GM23248 (cell line): ENCODE results near the gene RARA. TPM values are rescaled to one million over a fixed set of nuclear protein-coding genes. Genes with fewer than 3 reads are reported as not detected.

Experiments used
- DNase-seq: peaks from one replicate; pipeline ENCODE4 v3.0.0-alpha.2; 2015
- H2AFZ ChIP-seq: fragments of 200-600 bp; sonication (generic); 2 replicates; pipeline ENCODE4 v1.6.1; 2016; ENCODE audit warnings: antibody characterized with exemption
- H3F3A ChIP-seq: fragments of 200-600 bp; sonication (generic); 2 replicates; pipeline ENCODE4 v1.6.1; 2016; ENCODE audit warnings: mild to moderate bottlenecking, antibody characterized with exemption, mixed run types; ENCODE audit not compliant: insufficient read depth
- H3K27ac ChIP-seq: fragments of 200-600 bp; sonication (generic); 2 replicates; pipeline ENCODE4 v1.5.1; 2016; ENCODE audit warnings: mild to moderate bottlenecking
- H3K27me3 ChIP-seq: fragments of 200-600 bp; sonication (generic); replicated peaks from 2 replicates; pipeline ENCODE4 v1.6.1; 2016; ENCODE audit warnings: mild to moderate bottlenecking; ENCODE audit not compliant: insufficient read depth
- H3K36me3 ChIP-seq: fragments of 200-600 bp; sonication (generic); 2 replicates; pipeline ENCODE4 v1.6.1; 2016; ENCODE audit warnings: low read depth, mild to moderate bottlenecking
- H3K4me1 ChIP-seq: fragments of 200-600 bp; sonication (generic); 2 replicates; pipeline ENCODE4 v1.6.1; 2016; ENCODE audit warnings: mild to moderate bottlenecking; ENCODE audit not compliant: insufficient read depth
- H3K4me2 ChIP-seq: fragments of 200-600 bp; sonication (generic); one replicate; pipeline ENCODE4 v1.6.1; 2016; ENCODE audit warnings: mild to moderate bottlenecking; ENCODE audit not compliant: unreplicated experiment
- H3K4me3 ChIP-seq: fragments of 200-600 bp; sonication (generic); 2 replicates; pipeline ENCODE4 v1.5.1; 2016; ENCODE audit warnings: mild to moderate bottlenecking
- H3K79me2 ChIP-seq: fragments of 200-600 bp; sonication (generic); 2 replicates; pipeline ENCODE4 v1.6.1; 2016; ENCODE audit warnings: mild to moderate bottlenecking; ENCODE audit not compliant: insufficient read depth
- H3K9ac ChIP-seq: fragments of 200-600 bp; sonication (generic); 2 replicates; pipeline ENCODE4 v1.6.1; 2016; ENCODE audit warnings: mild to moderate bottlenecking
- H3K9me2 ChIP-seq: fragments of 200-600 bp; sonication (generic); 2 replicates; pipeline ENCODE4 v1.6.1; 2016; ENCODE audit warnings: mixed run types, mild to moderate bottlenecking, moderate library complexity; ENCODE audit not compliant: insufficient read depth
- H3K9me3 ChIP-seq: fragments of 200-600 bp; sonication (generic); one replicate; pipeline ENCODE4 v1.6.1; 2017; ENCODE audit warnings: low read depth
- H4K20me1 ChIP-seq: fragments of 200-600 bp; sonication (generic); 2 replicates; pipeline ENCODE4 v1.6.0; 2016; ENCODE audit not compliant: insufficient read depth
- EZH2 ChIP-seq: fragments of 200-600 bp; sonication (generic); IDR thresholded peaks from 2 replicates; pipeline ENCODE4 v1.6.1; 2018; ENCODE audit warnings: antibody characterized with exemption, mild to moderate bottlenecking; ENCODE audit not compliant: insufficient read depth, poor library complexity, severe bottlenecking
- EZH2phosphoT487 ChIP-seq: fragments of 200-600 bp; sonication (generic); IDR thresholded peaks from 2 replicates; pipeline ENCODE4 v1.6.1; 2018; ENCODE audit warnings: antibody characterized with exemption, moderate library complexity, mild to moderate bottlenecking, low read depth; ENCODE audit not compliant: insufficient read depth
- WGBS, 2 experiments: methylation state at CpG; one replicate each; pipeline ENCODE4 v1.1.6; 2015 to 2017; ENCODE audit warnings: low lambda C conversion rate in 2 of 2, low coverage in 1 of 2; ENCODE audit errors: missing lambda C conversion rate in 2 of 2; 5-methylcytosine and 5-hydroxymethylcytosine counted together
- in situ Hi-C: fragments of 300-500 bp; cut with MboI; formaldehyde crosslinking; loops from 2 replicates; pipeline ENCODE4 v1.15.0; 2020
- polyA plus RNA-seq: library from polyadenylated mRNA; unstranded; fragments of >200 nt; fragmentation: Nextera tagmentation; extraction: Ambion mirVana; gene quantifications from 2 replicates; pipeline ENCODE4 v1.2.1, GENCODE V29; 2016
- total RNA-seq: library from RNA; depleted of rRNA; stranded (reverse); fragments of >200 nt; shearing (Covaris generic); gene quantifications from 2 replicates; pipeline ENCODE4 v1.2.3, GENCODE V29; 2014

The RARA gene
- total and polyA plus RNA-seq, 2 experiments from 2014 or later, result 23.7 to 38.9 TPM

- no peak overlapping the region for H2AFZ ChIP-seq
Measured at GRCh38 chr17:40316571-40317344, 7.8 kb downstream of the RARA start.

GRCh38 chr17:40317345-40317873 is 8.4 kb downstream of the RARA start:
- Histone ChIP-seq H3K9ac (peak overlapping the region; percentile 96), H3K36me3 (no peaks in the 10 kb centered on the region), H3K9me3 (no peaks in the 10 kb centered on the region), H4K20me1 (no peaks in the 10 kb centered on the region), H3K4me3 (peak overlapping the region; percentile 83), H3K4me1 (peaks cover 67% of the 10 kb centered on the region), H3K27me3 (no peaks in the 10 kb centered on the region), H3F3A (peaks cover 12% of the 10 kb centered on the region), H2AFZ (peak overlapping the region; percentile 42; the same call in 1 of the 2 replicates), H3K4me2 (peak overlapping the region; percentile 73), H3K79me2 (peaks cover 44% of the 10 kb centered on the region), H3K9me2 (no peaks in the 10 kb centered on the region), H3K27ac (peak overlapping the region; percentile 95)
- TF ChIP-seq EZH2 (no peak), EZH2phosphoT487 (no peak)
- in situ Hi-C loops, result no loop called here
- peak; percentile 87 for DNase-seq
- WGBS, 2 experiments, result 1 to 2% methylated on average over 5 to 6 of the region's 6 CpGs

More at GRCh38 chr17:40316571-40317344, 7.8 kb downstream of the RARA start:
- Histone ChIP-seq H3K9ac (peak overlapping the region; percentile 96), H3K4me2 (peak overlapping the region; percentile 73), H3K9me2 (no peaks in the 10 kb centered on the region), H3K4me1 (peaks cover 67% of the 10 kb centered on the region), H4K20me1 (no peaks in the 10 kb centered on the region), H3F3A (peaks cover 12% of the 10 kb centered on the region), H3K36me3 (no peaks in the 10 kb centered on the region), H3K79me2 (peaks cover 37% of the 10 kb centered on the region), H3K27ac (peak overlapping the region; percentile 95), H3K9me3 (no peaks in the 10 kb centered on the region), H3K4me3 (peak overlapping the region; percentile 83), H3K27me3 (no peaks in the 10 kb centered on the region)
- peak; percentile 93 for DNase-seq
- 3 to 6% methylated on average over 26 to 37 of the region's 38 CpGs for WGBS, 2 experiments
- in situ Hi-C loops, result no loop called here
- TF ChIP-seq EZH2phosphoT487, result no peak
- no peak for TF ChIP-seq EZH2

GRCh38 chr17:40317880-40318829 is 9.2 kb downstream of the RARA start:
- Histone ChIP-seq H3K4me1 (peaks cover 69% of the 10 kb centered on the region), H3K4me3 (peak overlapping the region; percentile 83), H3K9me2 (no peaks in the 10 kb centered on the region), H3F3A (peaks cover 12% of the 10 kb centered on the region), H3K4me2 (peak overlapping the region; percentile 79), H3K36me3 (no peaks in the 10 kb centered on the region), H3K9ac (peak overlapping the region; percentile 96), H3K27ac (peak overlapping the region; percentile 95), H3K9me3 (no peaks in the 10 kb centered on the region), H3K79me2 (peaks cover 51% of the 10 kb centered on the region), H2AFZ (peak overlapping the region; percentile 42; the same call in 1 of the 2 replicates), H3K27me3 (no peaks in the 10 kb centered on the region), H4K20me1 (no peaks in the 10 kb centered on the region)
- WGBS, 2 experiments, result 1 to 3% methylated on average over 51 to 68 of the region's 70 CpGs
- peak; percentile 100 for DNase-seq
- in situ Hi-C loops, result no loop called here
- no peak for TF ChIP-seq EZH2
- no peak for TF ChIP-seq EZH2phosphoT487

GRCh38 chr17:40318830-40319391 is 9.9 kb downstream of the RARA start:
- Histone ChIP-seq H3K9me2 (no peaks in the 10 kb centered on the region), H3K4me3 (peak overlapping the region; percentile 83), H3K36me3 (no peaks in the 10 kb centered on the region), H3K4me1 (peaks cover 73% of the 10 kb centered on the region), H2AFZ (0 out of 2 replicates have a peak overlapping the region, but pooled peaks have one; percentile 10), H3K27me3 (no peaks in the 10 kb centered on the region), H3K4me2 (peak overlapping the region; percentile 79), H3K79me2 (peaks cover 59% of the 10 kb centered on the region), H3K9me3 (no peaks in the 10 kb centered on the region), H3K27ac (peak overlapping the region; percentile 95), H4K20me1 (no peaks in the 10 kb centered on the region), H3F3A (peaks cover 12% of the 10 kb centered on the region), H3K9ac (peak overlapping the region; percentile 96)
- 1% methylated on average over 13 of the region's 13 CpGs for WGBS, 2 experiments
- TF ChIP-seq EZH2phosphoT487 (no peak), EZH2 (no peak)
- peak; percentile 53 for DNase-seq
- in situ Hi-C loops, result no loop called here
